Psoas muscle (tissue), 8 donors: Measurements from ENCODE around the gene LRRC8B. TPM values are rescaled to one million over a fixed set of nuclear protein-coding genes. Genes with fewer than 3 reads are reported as not detected.

Source experiments
- ATAC-seq, 4 donors: fragments of 200-7000 bp; cut with Tn5 transposase; one replicate each; pipeline ENCODE4 v1.9.1; 2020; ENCODE audit warnings: moderate library complexity in 3 of 4, mild to moderate bottlenecking in 2 of 4
- DNase-seq, 2 donors: peaks; one replicate each; pipeline ENCODE4 v3.0.0-alpha.2; 2020
- H3K27ac ChIP-seq: fragments of 200-600 bp; one replicate; pipeline ENCODE4 v1.8.0; 2022
- H3K27me3 ChIP-seq, 3 donors: fragments of 200-600 bp in 1 of 3; one replicate each; pipeline versions ENCODE4 v1.6.1 to v1.8.0; 2013 to 2022; ENCODE audit warnings: low read length in 2 of 3, mild to moderate bottlenecking in 2 of 3, moderate library complexity in 1 of 3; ENCODE audit not compliant: insufficient read depth in 3 of 3
- H3K36me3 ChIP-seq, 2 donors: fragments of 200-600 bp in 1 of 2; one replicate each; pipeline versions ENCODE4 v1.6.1 to v1.8.0; 2013 to 2022; ENCODE audit warnings: low read depth in 1 of 2, mild to moderate bottlenecking in 1 of 2, moderate library complexity in 1 of 2; ENCODE audit not compliant: insufficient read depth in 1 of 2
- H3K4me1 ChIP-seq: fragments of 200-600 bp; one replicate; pipeline ENCODE4 v1.8.0; 2022
- H3K4me3 ChIP-seq: fragments of 200-600 bp; one replicate; pipeline ENCODE4 v1.8.0; 2022; ENCODE audit warnings: mild to moderate bottlenecking
- H3K9me3 ChIP-seq: fragments of 200-600 bp; one replicate; pipeline ENCODE4 v1.8.0; 2022
- CTCF ChIP-seq: fragments of 200-600 bp; IDR thresholded peaks from one replicate; pipeline ENCODE4 v1.8.0; 2022; ENCODE audit warnings: antibody characterized with exemption
- WGBS, 3 donors: extraction: QIAGEN DNeasy Blood & Tissue Kit; methylation state at CpG; one replicate each; pipeline versions ENCODE4 v1.1.6 to v1.1.7; 2013; 5-methylcytosine and 5-hydroxymethylcytosine counted together
- intact Hi-C, 2 donors: fragments of 100-400 bp; cut with DNase I; formaldehyde crosslinking; loops; one replicate each; pipeline versions ENCODE4 v1.11.0 to v1.14.2; 2022
- polyA plus RNA-seq, 3 donors: library from polyadenylated mRNA; stranded (reverse); fragments of 200-250 nt; gene quantifications; one replicate each; pipeline ENCODE4 v1.2.3, GENCODE V29; 2013
- total RNA-seq, 4 donors: library from RNA; stranded (reverse); fragmentation: NEBNext Ultra II Directional in 2 of 4; extraction: Animal tissue kit (Norgen Biotek cat#: 25700) in 2 of 4; gene quantifications; one replicate each; pipeline versions ENCODE4 v1.2.1 to v1.2.4, GENCODE V29; 2021 to 2023
- donor health status: healthy with polysubstance abuse.
- donor health status: DM: no; HTN: no; CAD: no; lungs with moderate emphysema.
- donor health status: Bipolar disorder and iron deficiency.
- donor health status: healthy.
- donor health status: DM: yes; HTN: yes; CAD: no.
- donor health status: DM: no; HTN: no; CAD: no.
- donor health status: DM: no; HTN: no; CAD: no.
- donor health status: DM: yes; HTN: yes; CAD: no.

Gene LRRC8B
- total and polyA plus RNA-seq, 7 donors = 2.7 to 21.6 (median 10.3) TPM

- peaks cover 4% of the 10 kb centered on the region for H3K4me1 ChIP-seq
- H3K4me3 ChIP-seq = no peak overlapping the region
- H3K27ac ChIP-seq = no peak overlapping the region
- intact Hi-C loops = loop anchor here in 1 of 2 donors (5.0 kb wide), 1 partner anchor 158 kb away; no protein-coding TSS in a partner anchor
- no peaks in the 10 kb centered on the region for H3K36me3 ChIP-seq
- DNase-seq (no peak), ATAC-seq (peak; percentile 35 to 50 (median 40))
- H3K27me3 ChIP-seq = no peaks in the 10 kb centered on the region
- no peaks in the 10 kb centered on the region for H3K9me3 ChIP-seq
- WGBS, 3 donors = 40 to 58% (median 50%) methylated on average over 4 of the region's 4 CpGs
- no peak for TF ChIP-seq CTCF
Observed at GRCh38 chr1:89603651-89604413, 79.2 kb downstream of the LRRC8B start.

DNA sequence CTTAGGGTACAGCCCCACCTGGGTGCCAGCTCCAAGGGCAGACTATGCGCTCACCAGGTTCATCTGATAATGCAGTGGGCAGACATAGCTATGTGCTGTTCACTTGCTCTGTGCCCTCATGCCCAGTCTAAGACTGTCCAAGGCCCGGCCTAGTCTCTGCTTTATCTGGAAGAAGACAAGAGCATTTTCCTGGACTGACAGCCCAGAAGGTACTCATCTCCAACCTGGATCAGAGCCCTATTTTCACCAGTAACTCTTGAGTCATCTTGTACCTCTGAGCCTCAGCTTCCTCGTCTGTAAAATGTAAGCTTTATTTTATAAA lies 79.7 kb downstream of the LRRC8B start:
- H3K4me3 ChIP-seq = no peak overlapping the region
- no peak overlapping the region for H3K27ac ChIP-seq
- H3K9me3 ChIP-seq = no peaks in the 10 kb centered on the region
- ATAC-seq (peak; percentile 15 to 40 (median 26)), DNase-seq (no peak)
- 45 to 91% (median 49%) methylated on average over 3 of the region's 3 CpGs for WGBS, 3 donors
- H3K36me3 ChIP-seq = no peaks in the 10 kb centered on the region
- H3K27me3 ChIP-seq = no peaks in the 10 kb centered on the region
- no peak for TF ChIP-seq CTCF
- intact Hi-C loops = loop anchor here in 1 of 2 donors (5.0 kb wide), 1 partner anchor 158 kb away; no protein-coding TSS in a partner anchor
- peaks cover 4% of the 10 kb centered on the region for H3K4me1 ChIP-seq

DNA sequence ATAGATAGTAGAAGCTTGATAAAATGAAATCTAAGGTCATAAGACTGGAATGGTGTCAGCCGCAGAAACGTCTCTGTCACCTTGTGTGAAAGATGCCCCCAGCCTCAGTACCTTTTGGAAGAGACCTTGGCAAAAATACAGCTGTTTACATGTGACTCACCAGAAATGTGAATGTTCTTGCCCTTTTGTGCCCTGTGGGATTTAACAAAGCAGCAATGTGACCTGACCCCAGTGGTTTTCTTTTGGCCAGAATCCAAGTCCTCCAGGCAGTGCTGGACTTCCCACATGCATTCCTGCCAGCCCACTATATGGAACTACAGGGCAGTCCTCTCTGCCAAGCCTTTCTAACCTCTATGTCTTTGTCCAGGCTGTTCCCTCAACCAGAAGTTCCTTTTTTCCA lies 81.1 kb downstream of the LRRC8B start:
- no peaks in the 10 kb centered on the region for H3K9me3 ChIP-seq
- no peak for DNase-seq
- H3K27ac ChIP-seq = no peak overlapping the region
- H3K4me1 ChIP-seq = peaks cover 4% of the 10 kb centered on the region
- TF ChIP-seq CTCF = no peak
- no peaks in the 10 kb centered on the region for H3K36me3 ChIP-seq
- H3K4me3 ChIP-seq = no peak overlapping the region
- WGBS, 3 donors = 64 to 81% (median 69%) methylated on average over 2 of the region's 2 CpGs
- no peak for ATAC-seq
- intact Hi-C loops = no loop called here
- H3K27me3 ChIP-seq = no peaks in the 10 kb centered on the region

GRCh38 chr1:89606227-89606980 lies 81.8 kb downstream of the LRRC8B start:
- 93 to 96% (median 94%) methylated on average over 3 of the region's 3 CpGs for WGBS, 3 donors
- Histone ChIP-seq H3K9me3 (no peaks in the 10 kb centered on the region), H3K4me1 (peaks cover 4% of the 10 kb centered on the region), H3K27ac (no peak overlapping the region), H3K4me3 (no peak overlapping the region), H3K27me3 (no peaks in the 10 kb centered on the region), H3K36me3 (no peaks in the 10 kb centered on the region)
- intact Hi-C loops = no loop called here
- TF ChIP-seq CTCF = no peak
- ATAC-seq (no peak), DNase-seq (no peak)
